Eye (tissue), 1 donor: ENCODE data around the gene HSPA8.
"Not testable (repeated sequence)": the region's sequence is repeated elsewhere in the genome, so short reads cannot be mapped to it uniquely, and the experiment has no call there.

Experiments used
- DNase-seq: peaks from one replicate; pipeline ENCODE4 v3.0.0-alpha.2; 2015

The HSPA8 gene

DNA sequence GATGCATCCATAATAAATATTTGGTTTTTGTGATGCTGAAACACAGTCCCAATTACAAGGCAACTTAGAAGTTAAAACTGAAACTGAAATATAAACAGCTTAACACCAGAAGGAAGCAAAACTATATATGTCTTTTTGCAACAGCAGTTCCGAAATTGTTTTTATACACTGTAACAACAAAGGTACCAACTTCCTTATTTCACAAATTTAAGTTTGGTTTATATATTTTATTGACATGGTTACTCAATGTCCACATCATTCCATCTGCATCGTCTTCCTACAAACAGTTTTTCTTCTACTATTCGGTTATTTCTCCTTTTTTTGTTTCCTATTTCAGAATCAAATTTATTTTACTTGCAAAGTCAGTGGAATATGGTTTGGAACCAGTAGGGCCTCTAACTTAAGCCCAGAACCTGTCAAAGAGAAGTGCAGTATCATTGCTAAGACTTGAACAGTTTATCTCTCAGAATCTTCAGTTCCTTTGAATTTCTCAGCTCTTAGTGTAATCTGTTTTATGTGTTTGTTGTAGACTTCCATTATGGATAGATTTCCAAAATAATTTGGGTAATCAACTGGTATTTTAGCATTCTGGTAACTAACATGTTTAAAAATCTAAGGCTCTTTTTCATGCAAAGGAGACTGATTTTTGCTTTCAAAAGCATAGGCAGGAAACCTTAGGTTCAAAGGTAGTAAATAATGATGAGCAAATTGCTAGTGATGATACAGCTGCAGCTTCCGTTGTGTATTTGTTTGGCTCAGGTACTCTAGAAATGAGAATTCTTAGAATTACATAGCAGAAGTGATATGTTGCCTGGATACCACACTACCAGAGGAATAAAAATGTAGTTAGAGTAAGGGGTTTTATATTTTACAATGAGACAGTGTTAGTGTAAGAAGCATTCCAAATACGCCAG is 8.2 kb upstream of the HSPA8 start:
- no peak for DNase-seq

GRCh38 chr11:123065621-123066020 is 3.7 kb upstream of the HSPA8 start:
- DNase-seq = peak; percentile 24

DNA sequence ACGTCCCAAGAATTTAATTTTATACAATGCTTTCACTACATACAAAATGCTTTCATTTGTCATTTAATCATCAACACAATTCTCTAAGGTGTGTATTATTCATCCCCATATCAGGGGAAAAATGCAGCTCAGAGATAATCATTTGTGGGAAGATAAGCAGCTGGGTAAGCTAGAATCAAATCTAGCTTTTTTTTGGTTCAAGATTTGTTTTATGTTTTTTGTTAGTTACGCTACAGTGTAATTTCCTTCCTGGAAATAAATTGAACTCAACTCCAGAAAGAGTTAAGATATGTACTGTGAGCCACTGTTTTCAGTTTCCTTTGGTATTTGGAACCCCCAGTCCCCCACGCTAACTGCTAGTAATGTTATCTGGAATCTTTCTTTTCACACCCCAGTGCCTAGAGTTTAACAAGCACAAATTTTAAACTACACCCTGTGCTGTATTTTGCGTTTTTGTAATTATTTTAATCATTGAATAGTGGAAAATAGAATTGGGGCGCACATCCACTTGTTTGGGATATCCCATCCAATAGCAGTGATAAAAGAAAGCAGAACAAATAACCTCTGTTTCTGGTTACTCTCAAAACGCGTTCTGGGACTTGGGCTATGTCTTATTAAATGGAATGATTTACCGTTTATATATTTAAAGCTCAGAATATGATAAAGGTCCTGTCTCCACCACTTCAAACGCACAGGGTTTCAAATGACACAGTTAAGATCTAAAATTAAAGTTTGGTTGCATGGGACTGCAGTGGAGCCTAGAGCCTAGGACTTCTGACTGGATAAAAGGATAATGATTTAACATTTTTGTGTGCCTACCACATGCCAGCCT is 2.1 kb upstream of the HSPA8 start:
- DNase-seq = no peak

GRCh38 chr11:123062892-123063825 is 1.2 kb upstream of the HSPA8 start:
- peak; percentile 88 for DNase-seq

GRCh38 chr11:123062158-123062891 is 389 bp upstream of the HSPA8 start:
- DNase-seq = peak; percentile 100

GRCh38 chr11:123060277-123061000 is 1.5 kb downstream of the HSPA8 start:
- no peak for DNase-seq

DNA sequence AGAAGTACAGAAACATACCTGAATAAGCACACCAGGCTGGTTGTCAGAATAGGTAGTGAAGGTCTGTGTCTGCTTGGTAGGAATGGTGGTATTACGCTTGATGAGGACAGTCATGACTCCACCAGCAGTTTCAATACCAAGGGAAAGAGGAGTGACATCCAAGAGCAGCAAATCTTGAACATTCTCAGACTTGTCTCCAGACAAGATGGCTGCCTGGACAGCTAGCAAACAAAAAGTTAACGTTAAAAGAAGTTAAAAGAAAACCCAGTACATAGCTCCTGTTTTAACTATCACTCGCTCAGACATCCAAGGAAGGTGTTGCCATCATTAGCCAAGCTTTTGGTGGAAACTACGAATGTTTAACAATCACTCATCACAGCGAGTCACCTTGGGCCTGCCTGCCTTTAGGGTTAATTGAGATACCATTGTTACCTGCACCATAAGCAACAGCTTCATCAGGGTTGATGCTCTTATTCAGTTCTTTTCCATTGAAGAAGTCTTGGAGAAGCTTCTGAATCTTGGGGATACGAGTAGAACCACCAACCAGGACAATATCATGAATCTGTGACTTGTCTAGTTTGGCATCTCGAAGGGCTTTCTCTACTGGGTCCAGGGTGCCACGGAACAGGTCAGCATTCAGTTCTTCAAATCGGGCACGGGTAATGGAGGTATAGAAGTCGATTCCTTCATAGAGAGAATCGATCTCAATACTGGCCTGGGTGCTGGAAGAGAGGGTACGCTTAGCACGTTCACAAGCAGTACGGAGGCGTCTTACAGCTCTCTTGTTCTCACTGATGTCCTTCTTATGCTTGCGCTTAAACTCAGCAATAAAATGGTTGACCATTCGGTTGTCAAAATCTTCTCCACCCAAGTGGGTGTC is 2.7 kb downstream of the HSPA8 start:
- not testable (repeated sequence) for DNase-seq

DNA sequence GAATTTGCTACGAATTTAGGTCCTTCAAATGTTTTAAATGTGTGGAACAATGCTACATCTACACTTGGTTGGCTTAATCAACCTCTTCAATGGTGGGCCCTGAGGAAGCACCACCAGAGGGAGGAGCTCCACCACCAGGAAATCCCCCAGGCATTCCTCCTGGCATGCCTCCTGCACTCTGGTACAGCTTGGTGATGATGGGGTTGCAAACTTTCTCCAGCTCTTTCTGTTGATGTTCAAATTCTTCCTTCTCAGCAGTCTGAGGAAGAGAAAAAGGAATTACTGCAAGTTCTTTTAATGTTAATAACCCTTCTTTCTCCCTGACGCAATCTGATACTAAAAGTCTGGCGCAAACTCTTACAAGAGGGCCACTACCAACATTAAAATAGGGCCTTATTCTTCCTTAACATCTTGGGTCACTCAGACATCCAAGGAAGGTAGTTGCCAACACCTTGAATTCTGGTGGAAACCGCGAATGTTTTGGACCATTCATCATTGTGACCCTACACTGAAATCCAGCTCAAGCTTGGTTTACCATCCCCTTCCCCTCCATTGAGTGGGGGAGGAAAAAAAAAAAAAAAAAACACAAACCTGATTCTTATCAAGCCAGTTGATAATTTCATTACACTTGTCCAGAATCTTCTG is 4.2 kb downstream of the HSPA8 start:
- DNase-seq = no peak

- DNase-seq = no peak
These were observed 5.0 kb downstream of the HSPA8 start for GRCh38 chr11:123056835-123057491.

- no peak for DNase-seq
These were observed 6.6 kb downstream of the HSPA8 start for GRCh38 chr11:123055191-123055901.

DNA sequence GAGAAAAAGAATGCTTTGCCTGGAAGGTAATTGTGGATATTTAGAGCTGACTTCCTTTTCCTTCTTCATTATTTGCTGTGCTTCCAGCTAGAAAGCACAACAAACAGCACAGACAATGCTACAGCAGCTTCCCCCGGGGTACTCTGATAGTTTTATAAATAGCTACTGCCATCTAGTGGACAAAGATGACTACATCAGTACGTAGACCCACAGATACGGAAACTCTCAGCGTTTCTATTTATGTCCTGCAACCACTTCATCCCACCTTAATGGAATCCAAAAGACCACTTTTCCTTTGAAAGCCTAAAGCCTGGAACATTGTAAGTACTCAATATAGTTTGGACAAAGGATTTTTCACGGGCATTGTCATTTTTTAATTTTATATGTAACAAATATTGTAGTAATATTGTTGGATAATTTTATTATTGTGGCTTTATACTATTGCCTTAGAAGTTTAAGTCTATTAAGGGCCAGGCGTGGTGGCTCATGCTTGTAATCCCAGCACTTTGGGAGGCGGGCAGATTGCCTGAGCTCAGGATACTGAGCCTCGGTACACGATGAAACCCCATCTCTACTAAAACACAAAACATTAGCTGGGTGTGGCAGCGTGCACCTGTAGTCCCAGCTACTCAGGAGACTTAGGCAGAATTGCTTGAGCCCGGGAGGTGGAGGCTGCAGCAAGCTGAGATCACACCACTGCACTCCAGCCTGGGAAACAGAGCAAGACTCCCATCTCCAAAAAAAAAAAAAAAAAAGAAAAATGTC is 7.5 kb downstream of the HSPA8 start:
- DNase-seq = peak; percentile 90

GRCh38 chr11:123052901-123053721 is 8.8 kb downstream of the HSPA8 start:
- no peak for DNase-seq

- DNase-seq = no peak
These were observed 10.3 kb downstream of the HSPA8 start for GRCh38 chr11:123051634-123052033.

GRCh38 chr11:123051146-123051545 is 10.8 kb downstream of the HSPA8 start:
- no peak for DNase-seq

DNA sequence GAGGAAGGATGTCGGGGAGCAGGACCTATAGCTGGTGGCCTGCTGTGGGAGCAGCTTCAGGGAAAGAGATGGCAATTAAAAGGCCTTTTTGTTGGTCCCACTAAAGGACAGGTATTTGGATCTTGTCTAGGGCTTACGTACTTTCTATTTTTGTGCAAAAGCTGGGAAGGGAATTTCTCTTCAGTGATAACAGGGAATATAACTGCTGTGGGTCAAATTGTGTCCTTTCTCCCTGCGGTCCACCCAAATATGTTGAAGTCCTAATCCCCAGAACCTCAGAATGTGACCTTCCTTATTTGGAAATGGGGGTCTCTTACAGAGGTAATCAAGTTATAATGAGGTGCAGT is 14.0 kb downstream of the HSPA8 start:
- DNase-seq = no peak

GRCh38 chr11:123047266-123047946 is 14.5 kb downstream of the HSPA8 start:
- DNase-seq = peak; percentile 54
